GM12872 (cell line): ENCODE results near the gene RUFY3.

ENCODE experiments used
- TF ChIP-seq, protein P1 (sequence below): IDR thresholded peaks from 3 replicates; pipeline ENCODE4 v1.5.1; 2011; ENCODE audit warnings: low read depth, mild to moderate bottlenecking, low read length, moderate library complexity; ENCODE audit not compliant: insufficient read depth

RUFY3 gene

GRCh38 chr4:70752236-70752635, 30.5 kb downstream of the RUFY3 start:
- TF ChIP-seq, protein P1, sequence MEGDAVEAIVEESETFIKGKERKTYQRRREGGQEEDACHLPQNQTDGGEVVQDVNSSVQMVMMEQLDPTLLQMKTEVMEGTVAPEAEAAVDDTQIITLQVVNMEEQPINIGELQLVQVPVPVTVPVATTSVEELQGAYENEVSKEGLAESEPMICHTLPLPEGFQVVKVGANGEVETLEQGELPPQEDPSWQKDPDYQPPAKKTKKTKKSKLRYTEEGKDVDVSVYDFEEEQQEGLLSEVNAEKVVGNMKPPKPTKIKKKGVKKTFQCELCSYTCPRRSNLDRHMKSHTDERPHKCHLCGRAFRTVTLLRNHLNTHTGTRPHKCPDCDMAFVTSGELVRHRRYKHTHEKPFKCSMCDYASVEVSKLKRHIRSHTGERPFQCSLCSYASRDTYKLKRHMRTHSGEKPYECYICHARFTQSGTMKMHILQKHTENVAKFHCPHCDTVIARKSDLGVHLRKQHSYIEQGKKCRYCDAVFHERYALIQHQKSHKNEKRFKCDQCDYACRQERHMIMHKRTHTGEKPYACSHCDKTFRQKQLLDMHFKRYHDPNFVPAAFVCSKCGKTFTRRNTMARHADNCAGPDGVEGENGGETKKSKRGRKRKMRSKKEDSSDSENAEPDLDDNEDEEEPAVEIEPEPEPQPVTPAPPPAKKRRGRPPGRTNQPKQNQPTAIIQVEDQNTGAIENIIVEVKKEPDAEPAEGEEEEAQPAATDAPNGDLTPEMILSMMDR = no peak

GRCh38 chr4:70753630-70754029, 31.9 kb downstream of the RUFY3 start:
- TF ChIP-seq, protein P1 = no peak

DNA sequence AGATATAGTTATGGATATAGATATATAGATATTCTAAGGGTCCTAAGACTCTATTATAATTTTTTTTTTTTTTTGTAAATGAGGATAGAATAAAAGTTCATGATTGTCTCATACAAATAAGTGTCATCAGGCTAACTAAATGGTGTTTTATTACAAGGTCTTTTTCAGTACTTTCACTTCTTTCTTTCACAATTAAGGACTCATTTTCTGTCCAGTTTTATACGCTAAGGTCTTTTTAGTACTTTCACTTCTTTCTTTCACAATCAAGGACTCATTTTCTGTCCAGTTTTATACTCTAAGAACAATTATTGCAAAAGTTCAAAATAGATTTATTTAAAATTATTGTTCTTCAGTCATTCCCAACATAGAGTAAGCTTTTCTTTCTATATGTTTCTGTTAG, 32.7 kb downstream of the RUFY3 start:
- TF ChIP-seq, protein P1 = no peak

GRCh38 chr4:70754990-70755688, 33.4 kb downstream of the RUFY3 start:
- TF ChIP-seq, protein P1 = no peak

DNA sequence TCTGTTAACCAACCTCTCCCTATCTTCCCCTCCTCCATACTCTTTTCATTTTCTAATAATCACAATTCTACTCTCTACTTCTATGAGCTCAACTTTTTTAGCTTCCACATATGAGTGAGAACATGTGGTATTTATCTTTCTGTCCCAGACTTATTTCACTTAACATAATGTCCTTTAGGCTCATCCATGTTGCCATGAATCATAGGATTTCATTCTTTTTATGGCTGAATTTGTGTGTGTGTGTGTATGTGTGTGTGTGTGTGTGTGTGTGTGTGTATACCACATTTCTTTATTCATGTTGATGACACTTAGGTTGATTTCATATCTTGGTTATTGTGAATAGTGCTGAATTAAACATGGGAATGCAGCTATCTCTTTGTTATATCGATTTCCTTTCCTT, 37.4 kb downstream of the RUFY3 start:
- TF ChIP-seq, protein P1 = no peak

DNA sequence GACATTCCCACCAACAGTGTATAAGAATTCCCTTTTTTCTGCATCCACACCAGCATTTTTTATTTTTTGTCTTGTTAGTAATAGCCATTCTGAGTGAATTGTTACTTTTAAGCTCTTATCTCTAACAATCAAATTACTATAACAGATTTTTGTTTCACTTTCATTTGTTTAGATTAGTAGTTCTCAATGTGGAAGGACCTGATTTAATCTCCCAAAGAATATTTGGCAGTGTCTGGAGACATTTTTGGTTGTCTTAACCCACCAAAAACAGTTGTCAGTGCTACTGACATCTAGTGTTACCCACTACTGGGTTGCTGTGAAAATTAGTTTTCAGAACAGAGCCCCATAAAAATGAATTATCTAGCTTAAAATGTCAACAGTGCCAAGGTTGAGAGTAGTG, 37.9 kb downstream of the RUFY3 start:
- TF ChIP-seq, protein P1 = no peak

- TF ChIP-seq, protein P1 = no peak
Measured at GRCh38 chr4:70760662-70761061, 38.9 kb downstream of the RUFY3 start.
